GM21447 (cell line): ENCODE results near the gene SHISA2.

Experiments
- ATAC-seq: cut with Tn5 transposase; IDR thresholded peaks from one replicate; pipeline ENCODE4 v1.9.1; 2021; ENCODE audit not compliant: unreplicated experiment

Gene SHISA2

DNA sequence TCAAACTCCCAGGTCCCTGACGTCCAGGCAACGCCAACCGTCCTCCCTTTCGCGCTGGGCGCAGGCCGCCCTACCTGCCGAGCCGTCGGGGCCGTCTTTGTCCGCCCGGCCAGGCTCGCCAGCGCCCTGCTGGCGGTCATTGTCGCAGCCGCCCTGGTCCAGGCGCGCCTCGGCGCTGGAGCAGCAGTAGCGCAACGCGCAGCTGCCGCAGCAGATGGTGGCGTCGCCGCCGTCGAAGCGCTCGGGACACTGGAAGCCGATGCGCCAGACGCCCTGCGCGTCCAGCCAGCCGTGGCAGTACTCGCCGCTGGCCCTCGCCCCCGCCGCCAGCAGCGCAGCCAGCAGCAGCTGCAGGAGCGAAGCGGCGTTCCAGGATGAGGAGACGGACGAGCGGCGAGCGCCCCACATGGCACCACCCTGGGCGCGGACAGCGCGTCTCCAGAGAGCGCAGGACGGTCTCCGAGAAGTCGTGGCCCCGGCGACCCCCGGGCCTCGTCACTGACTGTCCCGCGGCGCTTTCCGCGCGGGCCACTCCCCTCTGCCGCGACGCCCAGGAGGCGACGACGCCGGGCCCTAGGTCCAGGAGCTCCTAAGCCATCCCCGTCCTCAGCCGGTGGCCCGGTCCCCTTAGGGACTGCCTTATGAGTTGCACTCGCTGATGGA lies 1.1 kb downstream of the SHISA2 start:
- ATAC-seq = no peak

DNA sequence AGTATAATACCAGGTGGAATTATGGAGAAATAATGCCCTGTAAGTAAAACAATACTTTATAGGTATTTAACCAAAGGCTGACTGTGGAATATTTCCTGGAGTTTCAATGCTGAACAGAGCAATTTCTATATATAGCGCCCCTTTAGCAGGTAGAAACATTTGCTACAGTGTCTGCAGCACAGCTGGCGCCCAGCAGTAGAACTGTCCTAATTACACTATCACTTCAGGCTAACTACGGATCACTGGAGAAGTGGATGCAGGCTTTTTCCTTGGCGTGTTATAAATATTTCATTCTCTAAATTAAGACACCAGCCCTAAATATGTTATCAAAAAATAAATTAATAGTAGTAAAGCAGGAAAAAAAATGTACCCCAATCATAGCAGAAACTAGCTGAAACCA lies 3.1 kb downstream of the SHISA2 start:
- no peak for ATAC-seq

DNA sequence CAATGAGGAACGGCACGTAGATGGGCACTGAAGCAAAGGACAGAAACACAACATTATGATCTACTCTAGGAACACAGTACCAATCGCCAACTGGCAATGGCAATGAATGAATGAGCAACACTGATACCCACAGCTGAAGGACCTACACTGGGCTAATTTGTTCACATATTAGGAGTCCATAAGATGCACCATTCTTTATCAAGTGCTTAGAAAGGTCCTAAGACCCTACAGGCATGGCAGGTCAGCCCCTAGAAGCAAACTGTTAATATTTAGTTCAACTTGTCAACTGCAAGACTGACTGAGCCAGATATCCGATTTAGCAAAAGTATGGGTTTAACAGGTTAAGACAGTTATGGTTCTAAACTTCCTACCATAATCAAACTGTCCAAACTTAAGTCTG lies 4.8 kb downstream of the SHISA2 start:
- ATAC-seq = no peak

DNA sequence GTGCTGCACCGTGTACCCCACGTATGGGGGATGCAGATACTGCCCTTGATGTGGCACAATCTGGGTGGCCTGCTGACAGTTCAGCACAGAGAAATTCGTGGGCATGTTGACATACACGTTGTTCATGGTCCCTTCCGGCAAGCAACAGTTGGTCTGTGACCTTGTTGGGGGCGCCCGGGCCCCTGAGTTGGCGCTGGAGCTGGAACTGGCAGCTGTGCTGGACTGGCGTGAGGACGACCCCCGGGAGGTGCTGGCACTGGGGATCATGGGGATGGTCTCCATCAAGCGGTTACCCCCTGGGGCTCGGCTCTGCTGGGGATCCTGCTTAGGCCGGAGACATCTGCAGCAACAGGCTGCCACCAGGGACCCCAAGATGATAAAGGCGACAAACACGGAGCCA lies 5.2 kb downstream of the SHISA2 start:
- no peak for ATAC-seq

DNA sequence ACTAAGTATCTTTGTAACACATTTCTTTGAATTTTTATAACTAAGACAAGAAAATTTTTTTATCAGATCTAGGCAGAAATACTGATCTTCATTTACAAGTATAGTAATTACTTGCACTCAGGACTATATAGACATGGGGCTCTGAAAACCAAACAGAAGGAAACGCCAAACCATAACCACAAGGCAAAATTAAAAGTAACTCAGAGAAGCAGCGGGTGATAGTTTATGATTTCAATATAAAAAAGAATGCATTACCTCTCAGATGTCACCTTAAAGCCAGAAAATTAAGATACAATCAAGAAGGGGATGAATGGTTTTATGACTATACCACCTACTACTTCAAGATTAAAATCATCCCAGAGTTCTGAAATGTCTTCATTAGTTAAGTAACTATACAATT lies 6.7 kb downstream of the SHISA2 start:
- no peak for ATAC-seq

DNA sequence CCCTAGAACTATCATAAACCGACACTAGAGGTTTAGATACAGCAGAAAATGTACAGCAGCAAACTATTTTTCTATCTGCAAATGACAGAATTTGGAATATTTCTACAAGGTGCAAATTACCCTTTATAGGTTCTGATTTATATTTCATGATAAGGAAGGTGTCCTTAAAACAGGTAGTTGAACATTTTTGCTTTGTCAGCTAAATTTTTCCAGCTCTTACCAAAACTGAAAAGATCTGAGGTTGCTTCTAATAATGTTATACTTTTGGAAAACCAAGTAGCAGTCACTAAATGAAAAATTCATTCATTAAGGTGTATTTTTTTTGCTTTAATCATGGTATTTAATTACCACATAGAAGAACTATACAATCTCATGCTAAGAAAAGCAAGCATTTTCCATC lies 9.0 kb downstream of the SHISA2 start:
- ATAC-seq = no peak

DNA sequence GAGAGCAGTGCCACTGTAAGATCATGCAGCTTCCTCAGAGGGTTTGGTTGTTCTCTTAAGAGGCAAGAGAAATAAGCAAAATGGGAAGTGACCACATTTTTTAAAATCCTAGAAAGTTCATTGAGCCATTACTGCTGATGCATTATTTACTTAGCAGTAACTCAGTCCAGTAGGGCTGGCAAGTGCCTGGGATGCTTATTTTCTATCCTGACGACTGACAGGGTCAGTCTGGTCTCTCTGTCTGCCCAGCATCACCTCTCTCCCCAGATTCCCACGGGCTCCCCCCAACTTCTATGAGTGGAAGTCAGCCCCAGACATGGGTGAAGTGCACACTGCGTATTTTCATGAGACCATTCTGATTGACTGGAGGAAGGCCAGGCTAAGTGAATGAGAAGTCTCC lies 10.4 kb downstream of the SHISA2 start:
- ATAC-seq = no peak

DNA sequence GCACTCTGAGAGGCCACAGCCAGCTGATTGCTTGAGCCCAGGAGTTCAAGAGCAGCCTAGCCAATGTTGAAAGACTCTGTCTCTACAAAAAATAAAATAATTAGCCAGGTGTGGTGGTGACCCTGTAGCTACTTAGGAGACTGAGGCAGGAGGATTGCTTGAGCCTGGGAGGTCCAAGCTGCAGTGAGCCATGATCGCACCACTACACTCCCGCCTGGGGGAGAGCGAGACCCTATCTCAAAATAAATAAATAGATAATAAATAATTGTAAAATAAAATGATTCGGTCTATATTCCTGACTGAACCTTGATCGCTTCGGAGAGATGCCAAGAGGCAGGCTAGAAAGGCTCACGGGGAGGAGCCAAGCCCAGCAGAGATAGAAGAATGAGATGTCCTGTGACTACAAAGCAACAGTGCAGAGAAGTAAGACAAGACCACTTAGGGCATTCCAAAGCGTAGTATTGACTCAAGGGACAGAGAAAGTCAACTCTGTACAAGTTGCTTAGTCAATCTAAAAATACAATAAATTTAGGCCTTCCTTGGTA lies 12.8 kb downstream of the SHISA2 start:
- no peak for ATAC-seq

DNA sequence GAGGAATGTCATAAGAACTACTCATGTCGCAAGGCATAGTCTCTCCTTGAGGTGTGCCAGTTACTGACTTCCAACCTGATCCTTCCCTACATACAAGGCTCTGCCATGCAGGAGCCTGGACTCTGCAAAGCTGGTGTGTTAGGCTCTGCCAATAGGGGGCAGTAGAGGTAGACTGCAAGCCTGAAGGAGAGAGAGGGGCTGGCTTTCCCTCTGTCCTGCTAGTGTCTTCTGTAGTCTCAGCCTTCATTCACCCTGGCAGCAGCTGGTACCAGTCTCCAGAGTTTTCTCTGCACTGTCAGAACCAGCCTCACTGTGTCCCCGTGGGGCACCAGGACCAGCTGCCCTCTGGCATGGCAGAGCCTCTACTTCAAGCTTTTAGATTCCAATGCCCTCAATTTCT lies 14.5 kb downstream of the SHISA2 start:
- ATAC-seq = no peak

DNA sequence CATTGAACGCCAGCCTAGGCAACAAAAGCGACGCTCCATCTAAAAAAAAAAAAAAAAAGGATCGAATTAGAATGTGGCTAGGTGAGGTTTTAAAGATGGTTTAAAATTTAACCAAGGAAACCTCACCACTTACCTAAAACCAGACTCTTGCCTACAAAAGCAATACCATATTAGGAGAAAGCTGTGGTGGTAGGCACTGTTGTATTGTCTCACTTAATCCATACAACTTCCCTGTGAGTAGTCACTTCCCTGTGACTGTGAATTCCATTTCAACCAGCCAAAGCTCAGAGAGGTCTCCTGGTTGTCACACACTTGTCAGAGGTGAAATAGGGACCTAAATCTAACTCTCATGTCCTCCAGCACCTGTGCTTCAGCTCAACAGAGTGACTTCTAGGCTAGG lies 15.4 kb downstream of the SHISA2 start:
- no peak for ATAC-seq

DNA sequence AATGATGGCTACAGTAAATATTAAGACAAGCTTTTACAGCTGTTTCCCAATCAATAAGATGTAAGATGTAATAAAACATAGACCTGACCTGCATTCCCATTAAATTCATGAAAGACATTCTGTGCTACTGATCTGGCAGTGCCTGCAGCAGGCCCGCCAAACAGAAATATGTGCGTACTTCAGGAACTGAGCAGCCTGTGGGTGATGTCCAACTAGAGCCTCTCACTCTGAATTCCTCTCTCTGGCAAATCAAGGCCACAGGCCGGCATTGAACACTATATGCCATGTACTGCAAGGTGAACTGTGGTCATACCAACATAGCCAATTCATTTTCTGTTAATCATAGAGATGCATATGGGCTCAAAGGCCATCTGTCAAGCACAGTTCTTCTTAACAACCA lies 17.8 kb downstream of the SHISA2 start:
- ATAC-seq = no peak

DNA sequence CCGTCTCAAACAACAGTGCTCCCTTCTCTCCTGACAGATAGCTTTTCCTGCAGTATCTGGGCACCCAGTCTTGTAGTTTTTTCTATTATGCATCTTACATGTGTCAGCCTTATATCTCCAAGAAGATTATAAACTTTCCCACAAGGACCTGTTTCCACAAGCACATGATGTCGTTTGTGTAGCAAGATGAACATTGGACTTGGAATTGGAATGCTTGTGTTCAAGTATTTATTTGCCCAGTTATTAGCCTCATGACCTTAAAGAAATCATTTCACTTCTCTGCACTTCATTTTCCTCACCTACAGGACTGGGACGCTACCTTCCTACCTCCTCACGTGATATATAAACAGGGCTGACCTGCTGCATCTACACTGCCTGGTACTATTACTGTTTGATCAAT lies 21.5 kb downstream of the SHISA2 start:
- ATAC-seq = no peak

DNA sequence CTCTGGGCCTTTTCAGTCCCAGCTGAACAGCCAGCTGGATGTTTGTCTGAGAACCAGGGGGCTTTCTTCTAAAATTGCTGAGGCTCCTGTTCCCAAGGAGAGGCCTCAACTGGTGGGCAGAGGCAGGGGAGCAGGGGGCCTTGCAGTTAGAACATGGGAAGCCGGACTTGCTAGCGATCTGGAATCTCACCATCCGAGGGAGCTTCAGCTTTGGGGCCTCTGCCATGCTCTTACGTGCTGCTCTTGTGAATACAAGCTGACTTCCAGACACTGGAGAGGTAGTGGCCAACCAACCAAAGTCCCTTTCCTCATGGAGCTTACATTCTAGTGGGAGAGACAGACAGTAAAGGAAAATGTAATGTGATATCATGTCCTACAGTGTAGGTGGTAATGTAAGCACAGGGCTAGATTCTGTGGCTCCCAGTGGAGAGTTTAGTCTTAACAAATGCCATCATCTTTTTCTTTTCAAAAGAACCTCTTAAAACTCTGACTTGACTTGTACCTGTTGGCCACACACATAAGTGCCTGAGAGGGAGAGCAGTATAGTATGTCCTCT lies 22.2 kb downstream of the SHISA2 start:
- ATAC-seq = no peak

DNA sequence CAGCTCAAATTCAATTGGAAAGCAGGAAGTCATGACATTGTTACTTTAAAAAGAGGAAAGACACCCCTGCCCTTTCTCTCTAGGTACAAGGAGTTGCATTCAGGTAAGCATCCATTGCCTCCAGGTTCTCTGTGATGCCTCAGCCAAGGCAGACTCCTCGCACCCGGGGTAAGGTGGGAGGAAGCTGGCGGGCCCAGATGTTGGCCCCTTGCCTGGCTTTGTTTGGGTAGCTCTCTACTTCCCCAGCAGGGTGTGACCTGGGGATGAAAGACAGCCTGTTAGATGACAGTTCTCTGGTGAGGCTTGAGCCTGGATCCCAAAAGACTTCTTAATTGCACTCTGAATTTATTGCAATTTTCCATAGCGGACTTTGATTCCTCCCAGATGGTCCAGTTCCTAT lies 25.6 kb downstream of the SHISA2 start:
- ATAC-seq = no peak

DNA sequence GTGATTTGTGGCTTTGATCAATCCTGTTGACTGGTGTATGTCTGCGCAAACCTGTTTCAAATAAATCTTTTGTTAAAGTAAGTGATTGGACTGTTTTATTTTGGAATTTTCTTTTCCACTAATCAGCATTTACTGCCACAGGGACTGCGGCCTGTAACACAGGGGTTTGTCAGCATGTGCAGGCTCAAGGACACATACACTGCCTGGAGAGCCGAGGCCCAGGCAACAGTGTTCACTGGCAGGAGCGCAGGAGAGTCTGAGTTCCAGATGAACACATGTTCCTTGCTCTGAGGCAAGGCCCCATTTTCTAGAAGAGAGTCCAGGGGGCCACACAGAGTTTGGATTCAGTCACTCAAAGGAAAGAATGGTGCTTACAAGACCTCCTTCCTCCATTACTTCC lies 26.0 kb downstream of the SHISA2 start:
- no peak for ATAC-seq

DNA sequence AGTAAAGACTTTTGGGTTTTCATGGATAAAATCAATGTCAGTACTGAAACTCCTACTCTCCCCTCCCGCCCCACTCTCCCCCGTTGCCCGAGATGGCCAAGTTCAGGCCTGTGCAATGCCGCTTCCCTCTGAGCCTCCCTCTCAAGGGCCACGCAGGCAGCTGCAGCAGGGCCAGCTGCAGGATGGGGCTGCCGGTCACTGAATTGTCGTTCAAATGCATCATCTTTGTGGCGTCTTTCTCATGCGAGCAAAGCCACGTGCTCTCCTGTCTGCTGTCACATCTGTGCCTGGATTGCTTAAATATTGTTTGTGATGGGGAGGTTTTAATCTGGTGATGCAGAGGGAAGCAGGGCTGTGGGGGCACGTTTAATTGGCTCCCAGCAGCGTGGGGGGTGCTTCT lies 26.6 kb downstream of the SHISA2 start:
- no peak for ATAC-seq

DNA sequence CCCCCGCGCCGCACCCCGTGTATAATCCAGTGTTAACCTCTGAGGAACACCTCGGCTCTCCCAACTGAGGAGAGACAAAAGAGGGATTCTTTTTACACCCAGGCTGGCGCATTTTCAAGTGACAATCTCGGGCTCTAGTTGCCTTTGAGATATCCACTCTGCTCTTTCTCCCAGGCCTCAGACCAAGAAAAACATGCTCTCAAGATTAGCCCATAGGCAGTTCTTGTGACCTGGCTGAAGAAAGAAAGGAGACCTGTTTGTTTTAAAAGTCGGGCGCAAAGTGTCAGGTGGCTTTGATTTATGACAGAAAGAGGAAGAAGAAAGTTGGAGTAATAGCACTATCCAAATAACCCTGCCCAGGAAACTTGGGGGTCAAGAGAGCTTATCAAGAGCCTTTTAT lies 27.3 kb downstream of the SHISA2 start:
- no peak for ATAC-seq

DNA sequence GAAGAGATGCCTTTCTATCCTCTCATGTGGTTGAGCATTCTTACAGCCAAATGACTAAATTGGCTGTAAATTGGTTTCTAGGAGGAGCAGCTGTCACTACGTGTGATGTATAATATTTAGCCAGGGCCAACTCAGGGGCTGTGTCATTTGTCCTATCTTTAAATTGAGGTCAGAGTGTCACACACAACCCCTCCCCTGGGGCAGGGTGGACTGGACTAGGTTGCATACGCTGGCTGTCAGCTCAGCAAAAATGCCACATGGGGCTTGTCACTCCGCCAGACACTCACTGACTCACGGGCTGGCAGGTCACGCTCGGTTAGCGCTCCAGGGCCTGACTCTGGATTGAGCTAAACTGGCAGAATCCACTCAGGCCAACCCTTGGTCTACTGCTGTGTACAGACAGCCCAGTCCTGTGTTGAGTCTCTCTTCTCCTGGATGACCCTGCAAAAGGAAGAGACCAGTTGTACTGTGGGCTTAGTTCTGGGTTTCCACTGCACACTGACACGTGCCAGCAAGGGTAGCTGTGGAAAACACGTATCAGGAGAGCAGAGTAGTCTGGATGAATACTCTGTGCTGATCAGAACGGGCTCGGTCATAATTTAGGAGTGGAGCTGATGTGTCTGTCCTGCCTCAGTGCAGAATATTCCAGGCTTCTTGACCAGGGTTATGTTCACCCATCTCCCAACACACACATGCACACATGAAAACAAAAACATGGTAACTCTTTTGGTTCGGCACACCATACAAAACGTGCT lies 29.1 kb downstream of the SHISA2 start:
- ATAC-seq = no peak

DNA sequence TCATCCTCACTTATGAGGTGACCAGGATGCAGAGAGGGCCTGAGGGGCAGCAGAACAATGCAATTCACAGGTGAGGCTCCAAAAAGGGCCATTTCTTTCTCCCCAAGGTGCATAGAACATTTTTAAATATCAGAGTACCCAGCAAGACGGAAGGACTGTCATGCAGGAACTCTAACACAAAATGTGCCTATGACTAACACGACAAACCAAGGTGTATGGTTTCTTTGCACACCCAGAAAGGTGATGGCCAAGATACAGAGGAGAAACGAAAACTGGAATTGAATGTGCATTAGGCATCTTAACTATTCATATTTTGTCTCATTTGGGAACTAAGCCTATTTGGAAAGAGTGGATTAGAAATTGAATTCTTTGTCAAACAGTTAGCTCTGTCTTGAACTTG lies 29.9 kb downstream of the SHISA2 start:
- no peak for ATAC-seq

DNA sequence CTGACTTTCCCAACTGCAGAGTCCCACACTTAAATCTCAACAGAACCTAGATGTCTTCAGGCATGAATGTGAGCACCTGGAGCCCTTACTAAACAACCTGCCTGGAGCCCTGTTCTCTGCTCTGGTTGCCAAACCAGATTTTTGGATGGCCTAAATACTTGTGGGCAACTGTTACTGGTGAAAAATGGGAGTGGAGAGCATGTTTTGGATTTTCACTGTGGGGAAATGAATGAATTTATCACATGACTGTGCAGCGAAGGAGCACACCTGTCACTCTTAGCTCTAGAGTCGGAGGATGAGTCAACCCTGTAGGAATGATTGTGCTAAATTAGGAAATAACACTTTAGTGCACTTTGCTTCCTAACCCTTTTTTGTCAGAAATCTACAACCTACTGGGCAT lies 30.3 kb downstream of the SHISA2 start:
- no peak for ATAC-seq

DNA sequence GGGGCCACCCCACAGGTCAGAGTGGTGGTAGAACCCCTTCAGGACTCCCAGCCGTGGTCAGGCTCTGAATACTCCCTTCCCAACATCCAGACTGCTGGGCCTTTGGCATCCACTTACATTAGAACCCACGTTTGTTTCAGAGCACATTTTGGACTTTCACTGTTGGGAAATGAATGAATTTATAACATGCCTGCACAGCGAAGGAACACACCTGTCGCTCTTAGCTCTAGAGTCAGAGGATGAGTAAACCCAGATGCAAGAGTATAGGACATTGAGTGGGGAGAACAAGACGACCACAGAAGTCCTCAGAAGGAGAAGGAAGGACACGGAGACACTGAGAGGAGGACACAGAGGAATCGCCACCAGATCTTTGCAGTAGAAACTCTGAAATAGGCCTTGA lies 30.9 kb downstream of the SHISA2 start:
- no peak for ATAC-seq
